ENCODE measurements around the gene RAP1A.
"Not testable (repeated sequence)": the region's sequence is repeated elsewhere in the genome, so short reads cannot be mapped to it uniquely, and the experiment has no call there.

The RAP1A gene

DNA sequence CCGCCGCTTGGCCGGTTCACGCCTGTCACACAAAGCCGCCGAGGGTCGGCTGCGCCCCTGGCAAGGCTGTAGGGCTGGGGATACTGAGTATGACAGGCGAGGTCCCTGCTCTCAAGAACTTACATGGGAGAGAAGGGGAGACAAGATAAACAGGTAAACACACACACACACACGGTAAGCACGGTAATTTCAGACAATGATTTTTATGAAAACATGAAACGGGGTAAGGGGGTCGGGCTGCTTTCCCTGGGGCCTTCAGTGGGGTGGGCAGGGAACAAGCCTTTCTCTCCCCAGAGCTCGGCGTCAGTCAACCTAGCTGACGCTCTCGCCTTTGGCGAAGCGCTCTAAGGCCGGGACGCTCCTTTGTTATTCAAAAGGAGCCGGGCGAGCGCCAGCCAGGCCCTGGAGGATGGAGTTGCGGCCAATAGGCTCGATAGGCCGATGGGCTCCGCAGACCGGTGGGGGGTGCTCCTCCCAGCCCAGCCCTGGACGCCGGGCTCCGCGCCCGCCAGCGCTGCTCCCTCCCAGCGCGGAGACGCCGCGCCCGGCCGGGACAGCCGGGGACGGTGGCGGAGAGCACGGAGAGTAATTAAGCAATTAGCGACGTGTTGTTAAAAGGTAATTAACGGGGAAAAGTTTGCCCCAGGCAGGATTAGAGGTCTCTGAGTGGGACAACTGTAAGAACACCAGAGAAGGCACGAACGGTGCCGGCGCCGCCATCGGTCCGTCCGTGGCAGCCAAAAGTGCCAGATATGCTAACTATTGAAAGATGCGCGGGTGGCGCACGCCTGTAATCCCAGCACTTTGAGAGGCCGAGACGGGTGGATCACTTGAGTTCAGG, 120.6 kb downstream of the RAP1A start:
- DNase-seq = peak; percentile 32

DNA sequence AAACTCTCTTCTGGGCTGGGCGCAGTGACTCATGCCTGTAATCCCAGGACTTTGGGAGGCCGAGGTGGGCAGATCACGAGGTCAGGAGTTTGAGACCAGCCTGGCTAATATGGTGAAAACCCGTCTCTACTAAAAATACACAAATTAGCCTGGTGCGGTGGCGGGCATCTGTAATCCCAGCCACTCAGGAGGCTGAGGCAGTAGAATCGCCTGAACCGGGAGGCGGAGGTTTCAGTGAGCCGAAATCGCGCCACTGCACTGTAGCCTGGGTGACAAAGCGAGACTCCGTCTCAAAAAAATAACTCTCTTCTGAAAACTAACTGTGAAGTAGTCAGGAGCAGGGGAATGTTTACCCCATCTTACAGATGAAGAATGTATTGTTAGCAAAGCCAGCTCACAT, 122.7 kb downstream of the RAP1A start:
- DNase-seq = not testable (repeated sequence)

DNA sequence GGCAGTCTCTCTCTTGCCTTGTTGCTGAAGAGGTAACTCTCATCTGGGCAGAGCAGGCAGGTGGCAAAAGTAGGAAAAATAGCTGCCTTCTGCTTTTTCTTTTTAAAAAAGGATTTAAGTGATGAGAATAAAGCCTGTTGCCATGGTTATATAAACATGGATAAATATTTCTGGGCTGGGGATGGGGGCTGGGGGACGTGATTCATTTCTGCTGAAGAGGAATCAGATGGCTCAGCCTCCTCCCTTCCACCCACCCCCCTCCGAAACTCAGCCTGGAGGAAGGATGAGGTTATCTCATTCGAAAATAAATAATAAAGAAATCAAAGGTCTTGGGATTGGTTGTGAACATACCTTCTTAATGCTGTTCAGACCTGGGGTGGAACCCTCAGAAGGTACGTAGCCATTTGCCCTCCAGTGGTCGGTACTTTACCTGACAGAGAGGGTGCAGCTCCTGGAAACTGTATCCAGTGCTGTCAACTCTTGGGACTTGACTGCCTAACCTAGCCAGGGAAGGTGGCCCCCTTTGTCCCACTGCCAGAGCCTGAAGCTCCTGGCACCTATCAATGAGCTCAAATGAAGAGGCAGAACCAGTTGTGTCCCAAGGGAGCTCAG, 123.5 kb downstream of the RAP1A start:
- DNase-seq = no peak

DNA sequence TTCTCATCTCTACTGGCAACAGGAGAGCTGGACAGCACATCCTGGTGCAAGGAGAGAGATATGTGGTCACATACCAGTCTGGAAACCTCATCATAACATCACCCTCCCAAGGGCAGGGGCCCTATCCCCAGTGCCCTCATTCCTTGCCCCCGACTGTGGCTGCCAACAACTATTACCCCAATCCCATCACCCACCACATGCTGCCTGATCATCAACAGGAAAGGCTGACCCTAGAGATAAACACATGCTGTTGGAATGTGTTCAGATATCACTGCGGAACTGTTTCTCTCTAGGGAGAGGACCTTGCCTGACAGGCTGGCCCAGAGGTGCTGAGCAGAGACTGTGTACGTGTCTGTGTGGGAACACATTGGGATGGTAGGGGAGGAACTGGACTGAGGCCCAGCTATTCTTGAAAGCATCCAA, 124.1 kb downstream of the RAP1A start:
- no peak for DNase-seq

DNA sequence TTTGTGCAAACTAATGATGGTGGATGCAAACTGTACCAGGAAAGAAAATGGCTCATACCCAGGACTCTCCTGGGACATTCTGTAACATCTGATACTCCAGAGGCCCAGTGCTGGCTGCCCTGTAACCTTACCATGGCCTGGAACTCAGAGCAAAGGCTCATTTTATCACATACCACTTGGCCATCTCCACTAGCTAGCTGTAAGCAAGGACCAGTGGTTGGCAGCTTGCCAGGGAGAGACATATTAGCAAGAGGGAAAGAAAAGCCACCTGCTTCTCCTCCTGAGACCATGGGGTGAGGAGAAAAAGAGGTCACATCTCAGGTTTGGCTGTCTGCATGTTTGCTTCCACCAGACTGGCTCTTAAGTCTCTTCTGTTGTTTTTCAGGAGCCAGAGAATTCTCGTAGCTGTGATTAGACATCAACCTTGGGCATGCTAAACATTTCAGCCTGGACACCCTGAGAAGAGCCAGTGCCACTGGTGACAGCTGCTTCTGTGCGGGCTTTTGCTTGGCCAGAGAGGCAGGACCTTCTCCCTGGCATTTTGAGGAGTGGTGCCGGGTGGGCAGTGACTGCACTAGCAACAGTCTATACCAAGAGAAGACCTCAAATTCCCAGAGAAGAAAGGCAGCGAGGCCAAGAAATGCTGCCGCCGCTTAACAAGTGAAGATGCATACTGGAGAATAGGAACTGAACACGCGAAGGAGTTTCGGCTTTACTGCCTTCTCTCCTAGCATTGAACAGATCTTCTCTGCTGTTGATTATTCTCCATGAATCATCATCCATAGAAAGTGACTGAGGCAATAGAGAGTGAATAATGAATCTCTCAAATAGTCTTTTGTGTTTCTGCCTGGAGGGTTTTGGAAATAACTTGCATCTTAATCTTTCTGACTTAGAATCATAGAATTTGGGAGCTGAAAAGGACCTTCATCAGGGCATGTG, 126.4 kb downstream of the RAP1A start:
- no peak for DNase-seq

DNA sequence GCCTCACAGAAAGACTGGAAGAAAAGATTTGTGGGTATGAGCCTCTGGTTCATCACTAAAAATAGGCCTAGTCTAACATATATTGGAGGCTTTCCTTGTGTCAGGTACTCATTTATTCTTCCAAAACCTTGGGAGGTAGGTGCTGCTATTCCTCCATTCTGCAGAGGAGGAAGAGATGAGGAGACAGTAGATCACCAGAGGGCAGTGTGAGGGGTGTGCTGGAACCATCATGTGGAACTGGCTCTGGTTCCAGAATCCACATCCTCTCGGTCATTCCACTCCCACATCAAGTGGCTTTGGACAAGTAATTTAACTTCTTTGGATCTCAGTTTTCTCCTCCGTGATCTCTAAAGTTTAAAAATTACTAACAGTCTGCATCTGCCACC, 127.0 kb downstream of the RAP1A start:
- DNase-seq = no peak

DNA sequence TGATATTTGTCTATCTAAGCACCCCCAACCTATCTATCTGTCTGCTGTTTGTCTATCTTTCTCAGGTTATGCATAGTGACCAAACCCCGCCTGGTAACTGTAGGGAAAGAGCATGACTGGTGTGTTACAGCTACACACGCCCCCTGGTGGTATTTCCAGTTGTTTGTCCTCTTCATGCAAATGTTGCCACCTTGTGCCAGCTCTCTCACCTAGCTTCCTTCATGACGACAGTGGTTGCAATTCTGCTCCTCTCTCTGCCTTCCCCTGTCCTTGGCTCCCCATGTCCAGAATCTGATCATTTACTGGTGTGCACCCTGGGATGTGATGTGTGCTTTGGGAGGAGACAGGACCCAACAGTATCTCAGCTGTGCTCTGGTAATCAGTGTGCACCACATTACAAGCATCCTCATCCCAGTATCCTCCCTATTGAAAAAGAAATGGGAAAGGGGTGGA, 127.7 kb downstream of the RAP1A start:
- peak; percentile 43 for DNase-seq

DNA sequence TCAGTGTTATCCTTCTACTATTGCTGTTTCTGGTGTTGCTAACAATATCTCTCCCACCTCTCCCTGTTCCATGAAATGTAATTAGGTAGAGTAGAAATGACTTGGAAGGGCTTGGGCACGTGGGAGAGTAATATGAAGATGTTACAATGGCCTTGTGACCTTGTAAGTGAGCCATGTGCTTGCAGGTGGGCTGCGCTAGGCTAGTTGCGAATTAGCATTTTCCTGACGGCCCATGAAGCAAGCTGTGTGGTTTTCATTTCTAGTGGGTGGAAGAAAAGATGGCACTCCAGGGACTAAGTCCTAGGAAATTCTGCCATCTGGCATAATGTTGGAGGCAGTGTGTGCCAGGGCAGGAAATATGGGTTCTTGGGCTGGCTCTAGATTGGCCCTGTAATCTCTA, 128.4 kb downstream of the RAP1A start:
- no peak for DNase-seq

DNA sequence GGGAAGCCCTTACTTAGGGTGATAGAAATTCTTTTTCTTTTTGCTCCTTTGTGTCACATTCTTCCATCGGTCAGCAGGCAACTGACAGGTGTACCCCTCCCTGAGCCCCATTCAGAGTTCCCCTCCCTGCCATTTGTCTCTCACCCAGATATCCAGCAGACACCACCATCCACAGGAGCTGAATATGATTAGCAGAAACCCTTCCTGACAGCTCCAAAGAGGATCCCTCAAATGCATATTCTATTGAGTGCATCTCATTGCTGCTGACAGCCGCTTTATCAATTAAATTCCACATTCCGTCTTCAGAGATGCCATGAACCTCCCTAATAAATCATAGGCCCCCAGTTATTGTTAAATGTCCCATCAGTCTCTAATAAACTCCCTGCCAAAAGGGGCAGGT, 130.0 kb downstream of the RAP1A start:
- no peak for DNase-seq

DNA sequence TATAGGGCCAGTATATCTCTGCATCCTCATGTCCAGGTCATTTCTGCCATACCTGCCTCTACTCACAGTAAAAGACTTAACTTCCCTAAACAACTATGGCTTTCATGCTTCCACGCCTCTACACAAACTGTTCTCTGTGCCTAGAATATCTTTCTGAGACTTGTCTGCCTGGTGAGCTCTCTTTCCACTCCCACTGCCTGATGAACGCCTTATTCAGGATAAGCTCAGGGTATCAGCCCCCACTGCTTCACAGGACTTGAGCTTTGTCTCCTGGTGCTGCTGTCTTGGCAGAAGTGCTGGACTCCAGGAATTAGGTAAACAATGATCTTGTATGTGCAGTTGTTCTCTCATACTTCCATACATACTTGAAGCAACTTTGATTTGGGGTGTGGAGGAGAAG, 131.3 kb downstream of the RAP1A start:
- DNase-seq = no peak

DNA sequence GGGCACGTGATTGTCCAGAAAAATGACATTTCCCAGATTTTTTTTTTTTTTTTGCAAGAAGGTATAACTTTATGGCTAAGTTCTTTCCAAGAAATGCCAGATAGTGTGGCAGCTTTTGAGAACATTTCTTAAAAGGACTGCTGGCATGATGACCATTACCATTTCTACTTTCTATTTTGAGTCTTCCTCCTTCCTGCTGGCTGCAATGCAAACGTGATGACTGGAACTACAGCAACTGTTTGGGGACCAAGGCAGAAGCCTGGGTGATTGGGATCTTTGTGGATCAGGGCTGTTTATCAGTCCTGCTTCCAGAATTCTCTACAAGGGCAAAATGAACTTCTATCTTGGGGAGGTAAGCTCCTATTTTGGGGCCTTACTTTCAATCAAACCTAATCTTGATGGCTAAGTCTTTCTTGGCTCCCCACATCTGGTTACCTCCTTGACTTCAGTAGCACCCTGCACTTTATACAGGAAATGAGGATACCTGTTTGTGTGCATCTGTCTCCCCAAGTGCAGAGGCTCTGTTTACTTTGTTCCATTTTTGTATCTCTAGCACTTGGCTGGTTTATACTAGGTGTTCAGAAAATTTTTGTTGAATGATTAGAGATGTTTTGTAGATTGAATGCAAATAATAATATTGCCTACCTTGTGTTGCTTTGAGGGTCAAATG, 132.5 kb downstream of the RAP1A start:
- no peak for DNase-seq

DNA sequence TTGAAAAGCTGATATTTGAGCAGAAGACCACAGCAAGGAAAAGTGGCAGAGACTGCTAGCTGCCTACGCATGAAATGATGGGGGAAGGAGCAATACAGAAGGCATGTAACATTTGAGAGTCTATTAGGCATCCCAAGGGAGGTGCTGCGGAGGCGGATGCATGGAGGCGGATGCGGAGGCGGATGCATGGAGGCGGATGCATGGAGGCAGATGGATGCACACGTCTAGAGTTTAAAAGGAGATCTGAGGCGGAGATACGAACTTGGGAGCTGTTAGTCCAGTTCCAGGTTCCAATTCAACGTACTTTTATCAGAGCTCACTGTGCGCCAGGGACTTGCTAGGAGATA, 135.4 kb downstream of the RAP1A start:
- DNase-seq = peak; percentile 91

DNA sequence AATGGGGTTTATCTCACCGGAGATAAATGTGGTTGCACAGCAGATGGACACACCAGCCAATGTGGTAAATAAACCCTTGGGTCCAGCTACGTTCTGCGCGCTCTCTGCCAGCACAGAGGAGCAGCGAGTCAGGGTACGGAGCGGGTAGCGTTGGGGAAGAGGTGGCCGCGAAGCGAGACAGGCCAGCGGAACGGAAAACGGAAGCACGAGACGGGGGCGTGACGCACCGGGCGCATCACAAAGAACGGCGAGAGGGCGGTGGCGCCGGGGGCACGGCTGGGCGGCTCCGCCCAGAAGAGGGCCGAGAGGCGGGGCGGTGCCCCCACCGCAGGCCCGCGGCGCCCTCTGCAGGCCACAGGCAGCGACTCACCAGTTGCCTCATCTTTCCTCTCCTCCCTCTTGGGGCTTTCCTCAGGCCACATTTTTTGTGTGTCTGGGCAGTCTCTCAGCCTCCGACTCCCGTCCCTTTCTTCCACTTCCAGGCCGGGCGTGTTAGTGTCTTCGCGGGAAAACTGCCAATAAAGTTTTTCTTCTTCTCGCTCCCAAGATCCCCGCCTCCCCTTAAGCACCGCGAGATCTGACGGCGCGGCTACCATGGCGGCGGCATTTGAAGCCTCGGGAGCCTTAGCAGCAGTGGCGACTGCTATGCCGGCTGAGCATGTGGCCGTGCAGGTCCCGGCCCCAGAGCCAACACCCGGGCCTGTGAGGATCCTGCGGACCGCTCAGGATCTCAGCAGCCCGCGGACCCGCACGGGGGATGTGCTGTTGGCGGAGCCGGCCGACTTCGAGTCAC, 135.9 kb downstream of the RAP1A start, which contains the start of gene DDX20:
Gene DDX20, plus strand, starts transcription at position 571 of the 793 bp plus-strand sequence. Its CDS starts 24 bp downstream, at position 595.
- peak; percentile 96 for DNase-seq

DNA sequence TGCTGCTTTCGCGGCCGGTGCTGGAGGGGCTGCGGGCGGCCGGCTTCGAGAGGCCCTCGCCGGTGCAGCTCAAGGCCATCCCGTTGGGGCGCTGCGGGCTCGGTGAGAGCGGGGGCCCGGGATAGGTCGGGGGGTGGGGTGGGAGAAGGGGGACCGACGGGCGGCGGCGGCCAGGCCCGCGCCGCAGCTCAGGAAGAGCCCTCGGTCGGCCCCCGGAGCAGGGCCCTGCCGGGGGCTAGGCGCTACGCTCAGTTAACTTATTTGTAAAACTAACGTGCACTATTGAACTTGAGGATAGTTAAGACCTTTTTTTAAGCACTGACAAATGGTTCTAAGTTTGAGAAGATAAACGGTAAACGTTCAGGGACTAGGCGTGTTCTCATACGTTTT, 136.5 kb downstream of the RAP1A start:
- DNase-seq = no peak

DNA sequence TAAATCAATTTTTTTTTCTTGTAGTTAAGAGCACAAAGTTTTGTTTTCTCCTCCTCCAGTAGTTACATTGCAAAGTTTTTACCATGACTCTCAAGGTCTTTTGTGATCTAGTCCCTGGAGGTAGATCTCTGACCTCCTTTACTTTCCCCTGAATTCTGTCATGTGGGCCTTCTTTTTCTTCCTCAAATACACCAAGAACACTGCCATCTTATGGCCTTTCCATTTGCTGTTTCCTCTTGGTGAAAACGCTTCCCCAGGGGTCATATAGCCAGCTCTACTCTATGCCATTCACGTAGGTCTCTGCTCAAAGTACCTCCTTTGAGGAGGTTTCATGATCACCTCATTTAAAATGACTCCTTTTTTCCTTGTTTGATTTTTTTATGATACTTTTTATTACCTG, 138.8 kb downstream of the RAP1A start:
- no peak for DNase-seq

DNA sequence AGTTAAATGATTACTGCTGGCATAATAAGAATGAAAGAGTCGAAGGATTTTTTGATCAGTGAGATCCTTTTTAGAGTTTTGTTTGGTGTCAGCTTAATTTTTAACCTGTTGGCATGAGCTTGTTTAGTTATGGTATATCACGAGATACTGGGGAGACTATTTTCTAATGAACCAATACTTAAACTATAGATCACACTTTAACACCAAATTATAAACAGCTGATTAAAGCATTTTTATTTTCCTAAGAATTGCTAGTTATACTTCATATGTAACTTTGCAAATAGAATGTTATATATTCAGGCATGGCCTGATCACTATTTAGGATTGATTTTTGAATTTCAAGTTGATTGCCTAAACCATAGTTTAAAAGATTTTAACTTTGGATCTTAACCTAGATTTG, 142.1 kb downstream of the RAP1A start:
- DNase-seq = no peak

DNA sequence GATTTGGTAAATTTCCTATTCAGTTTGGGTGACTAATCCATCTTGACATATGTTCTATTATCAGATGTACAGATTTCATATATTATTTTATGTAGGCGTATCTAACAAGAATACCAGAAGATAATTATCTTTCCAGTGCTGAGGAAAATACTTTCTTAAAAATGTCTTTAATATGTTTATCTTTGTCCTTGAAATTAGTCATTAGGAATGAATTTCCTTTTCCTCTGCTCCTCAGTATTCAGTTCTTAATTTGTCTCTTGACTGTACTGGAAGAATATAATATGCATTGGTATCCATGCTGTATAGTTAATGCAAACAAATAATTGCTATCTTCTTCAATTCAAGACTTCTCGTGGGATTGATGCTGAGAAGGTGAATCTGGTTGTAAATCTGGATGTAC, 142.7 kb downstream of the RAP1A start:
- no peak for DNase-seq
